Aorta (tissue), 5 donors: ENCODE measurements around the gene SPACA7. TPM values are rescaled to one million over a fixed set of nuclear protein-coding genes. Genes with fewer than 3 reads are reported as not detected.

ENCODE experiments used
- ATAC-seq: fragments of 200-7000 bp; cut with Tn5 transposase; one replicate; pipeline ENCODE4 v1.9.1; 2022; ENCODE audit warnings: moderate library complexity; ENCODE audit not compliant: low FRiP score
- DNase-seq, 2 donors: peaks; one replicate each; pipeline ENCODE4 v3.0.0-alpha.2; 2020
- H3K27ac ChIP-seq, 2 donors: one replicate each; pipeline ENCODE4 v1.5.1; 2013; ENCODE audit warnings: low read length in 2 of 2, mild to moderate bottlenecking in 2 of 2, moderate library complexity in 2 of 2, control low read depth in 1 of 2, inconsistent platforms in 1 of 2, low read depth in 1 of 2
- H3K27me3 ChIP-seq, 2 donors: one replicate each; pipeline ENCODE4 v1.6.1; 2013; ENCODE audit warnings: control low read depth in 1 of 2, low read length in 1 of 2, mild to moderate bottlenecking in 1 of 2, moderate library complexity in 1 of 2; ENCODE audit not compliant: insufficient read depth in 2 of 2, control insufficient read depth in 1 of 2
- H3K36me3 ChIP-seq, 2 donors: one replicate each; pipeline ENCODE4 v1.6.1; 2013; ENCODE audit warnings: control low read depth in 1 of 2, low read length in 1 of 2, mild to moderate bottlenecking in 1 of 2; ENCODE audit not compliant: insufficient read depth in 2 of 2, control insufficient read depth in 1 of 2
- H3K4me1 ChIP-seq, 2 donors: one replicate each; pipeline ENCODE4 v1.6.1; 2013; ENCODE audit warnings: low read length in 2 of 2, control low read depth in 1 of 2, mild to moderate bottlenecking in 1 of 2, moderate library complexity in 1 of 2; ENCODE audit not compliant: insufficient read depth in 2 of 2, control insufficient read depth in 1 of 2
- H3K4me3 ChIP-seq, 2 donors: one replicate each; pipeline ENCODE4 v1.5.1; 2013; ENCODE audit warnings: low read length in 2 of 2, control low read depth in 1 of 2, mild to moderate bottlenecking in 1 of 2
- H3K9me3 ChIP-seq: one replicate; pipeline ENCODE4 v1.6.1; 2013; ENCODE audit warnings: mild to moderate bottlenecking, low read length; ENCODE audit not compliant: control insufficient read depth
- WGBS, 2 donors: extraction: QIAGEN DNeasy Blood & Tissue Kit; methylation state at CpG; one replicate each; pipeline ENCODE4 v1.1.7; 2013; 5-methylcytosine and 5-hydroxymethylcytosine counted together
- intact Hi-C, 2 donors: fragments of 100-400 bp; cut with DNase I; formaldehyde crosslinking; loops; one replicate each; pipeline versions ENCODE4 v1.14.2 to v1.15.0; 2022
- polyA plus RNA-seq, 2 donors: library from polyadenylated mRNA; stranded (reverse); fragments of 200-250 nt; gene quantifications; one replicate each; pipeline ENCODE4 v1.2.3, GENCODE V29; 2013
- total RNA-seq, 2 donors: library from RNA; stranded (reverse); fragmentation: NEBNext Ultra II Directional; extraction: Animal tissue kit (Norgen Biotek cat#: 25700); gene quantifications; one replicate each; pipeline ENCODE4 v1.2.1, GENCODE V29; 2021
- donor health status: healthy with polysubstance abuse.
- donor health status: Bipolar disorder and iron deficiency.
- donor health status: DM: no; HTN: no; CAD: no.
- donor health status: DM: no; HTN: no; CAD: no.
- donor health status: DM: yes; HTN: yes; CAD: no.

Gene SPACA7
- total and polyA plus RNA-seq, 4 donors: 0.45 TPM; not detected in 3

- ATAC-seq (no peak), DNase-seq (no peak)
- WGBS, 2 donors: 92 to 94% methylated on average over 7 of the region's 7 CpGs
- no peaks in the 10 kb centered on the region for H3K4me1 ChIP-seq
- H3K4me3 ChIP-seq: no peak overlapping the region
- no peak overlapping the region for H3K27ac ChIP-seq
- H3K9me3 ChIP-seq: peaks cover 3% of the 10 kb centered on the region
- intact Hi-C loops: no loop called here
- H3K27me3 ChIP-seq: no peaks in the 10 kb centered on the region
- peaks cover 2 to 3% of the 10 kb centered on the region in 2 donors for H3K36me3 ChIP-seq
Measured at GRCh38 chr13:112483299-112483698, 107.1 kb downstream of the SPACA7 start.

Other genes with a start within 250 kb of the SPACA7 start
- gene TUBGCP3, start 211.8 kb downstream of the SPACA7 start, total RNA-seq: 10 to 100 TPM; 34.7 to 45.9 TPM
- gene TUBGCP3, start 211.8 kb downstream of the SPACA7 start, polyA plus RNA-seq: 10 to 100 TPM in 1 of 2 donors, 1 to 10 TPM in 1; 3.6 to 20.2 TPM